Stomach (tissue), 9 donors: ENCODE data around the gene FAM20B. TPM values are rescaled to one million over a fixed set of nuclear protein-coding genes. Genes with fewer than 3 reads are reported as not detected.

Experiments
- DNase-seq, 2 donors: peaks; one replicate each; pipeline versions ENCODE4 v3.0.0 to v3.0.0-alpha.2; 2013 to 2019
- H3K27ac ChIP-seq, 5 donors: fragments of 200-600 bp in 4 of 5; sonication (generic) in 4 of 5; one replicate each; pipeline ENCODE4 v1.5.1; 2013 to 2019; ENCODE audit warnings: mild to moderate bottlenecking in 1 of 5, moderate library complexity in 1 of 5
- H3K27me3 ChIP-seq, 3 donors: fragments of 200-600 bp; sonication (generic); one replicate each; pipeline ENCODE4 v1.5.1; 2017 to 2019; ENCODE audit warnings: mixed run types in 1 of 3
- H3K36me3 ChIP-seq, 4 donors: fragments of 200-600 bp; sonication (generic); 1 replicate in 3 of 4; 2 replicates in 1 of 4; pipeline ENCODE4 v1.5.1; 2016 to 2019
- H3K4me1 ChIP-seq, 4 donors: fragments of 200-600 bp; sonication (generic); one replicate each; pipeline ENCODE4 v1.5.1; 2016 to 2019
- H3K4me3 ChIP-seq, 4 donors: fragments of 200-600 bp; sonication (generic) in 3 of 4; one replicate each; pipeline ENCODE4 v1.5.1; 2016 to 2019; ENCODE audit warnings: mild to moderate bottlenecking in 1 of 4
- H3K9me3 ChIP-seq, 4 donors: fragments of 200-600 bp; sonication (generic); one replicate each; pipeline ENCODE4 v1.5.1; 2016 to 2019
- EP300 ChIP-seq: sonication (generic); formaldehyde crosslinking; IDR thresholded peaks from one replicate; pipeline ENCODE4 v1.6.1; 2017; ENCODE audit warnings: antibody characterized with exemption
- POLR2A ChIP-seq, 4 donors: fragments of 450-650 bp; IDR thresholded peaks; one replicate each; pipeline ENCODE4 v1.6.1; 2016; ENCODE audit warnings: antibody characterized with exemption in 4 of 4, control low read depth in 2 of 4, mild to moderate bottlenecking in 1 of 4, moderate library complexity in 1 of 4
- POLR2AphosphoS5 ChIP-seq, 3 donors: sonication (generic); formaldehyde crosslinking; IDR thresholded peaks; one replicate each; pipeline ENCODE4 v1.6.1; 2016; ENCODE audit warnings: antibody characterized with exemption in 3 of 3
- WGBS, 5 donors: extraction: QIAGEN DNeasy Blood & Tissue Kit in 3 of 5; methylation state at CpG; one replicate each; pipeline versions ENCODE4 v1.1.5 to v1.1.7; 2013 to 2018; 5-methylcytosine and 5-hydroxymethylcytosine counted together
- intact Hi-C: fragments of 100-400 bp; cut with DNase I; formaldehyde crosslinking; loops from one replicate; pipeline ENCODE4 v1.15.1; 2023; ENCODE audit warnings: low total_unique reads
- polyA plus RNA-seq, 3 donors: library from polyadenylated mRNA; stranded (reverse); fragments of 200-250 nt; gene quantifications; one replicate each; pipeline ENCODE4 v1.2.3, GENCODE V29; 2013
- total RNA-seq, 5 donors: library from RNA; depleted of rRNA; stranded (reverse); fragments of >200 nt; gene quantifications; one replicate each; pipeline versions ENCODE4 v1.1.0 to v1.2.3, GENCODE V29; 2014 to 2016
- TF ChIP-seq, protein P1 (sequence below), 7 experiments: fragments of 450-650 bp in 4 of 7; fragments of 200-600 bp in 3 of 7; sonication (generic) in 3 of 7; IDR thresholded peaks; one replicate each; pipeline ENCODE4 v1.5.1; 2016 to 2019; ENCODE audit warnings: antibody characterized with exemption in 7 of 7, control low read depth in 2 of 7, mild to moderate bottlenecking in 1 of 7
- donor health status: healthy with polysubstance abuse.
- donor health status: Bipolar disorder and iron deficiency.
- donor health status: healthy.

The FAM20B gene
- total and polyA plus RNA-seq, 8 donors: 8.1 to 43.3 (median 18.5) TPM

DNA sequence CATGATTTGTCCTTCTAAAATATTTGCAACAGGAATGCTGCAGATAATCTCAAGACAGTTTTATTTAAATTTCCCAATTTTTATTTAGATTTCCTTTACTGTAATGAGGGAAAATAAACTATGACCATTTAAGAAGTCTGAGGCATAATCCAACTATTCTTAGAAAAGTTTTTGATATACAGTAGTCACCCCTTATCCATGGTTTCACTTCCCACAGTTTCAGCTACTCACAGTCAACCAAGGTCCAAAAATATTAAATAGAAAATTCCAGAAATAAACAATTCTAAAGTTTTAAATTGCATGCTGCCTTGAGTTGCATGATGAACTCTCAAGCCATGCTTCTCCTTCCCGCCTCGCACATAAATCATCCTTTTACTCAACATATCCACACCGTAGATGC, 89.5 kb downstream of the FAM20B start:
- no peak overlapping the region for H3K27ac ChIP-seq
- DNase-seq: no peak
- H3K27me3 ChIP-seq: no peaks in the 10 kb centered on the region
- H3K4me1 ChIP-seq: peaks cover 0 to 4% (median 0%) of the 10 kb centered on the region in 4 donors
- no peak overlapping the region for H3K4me3 ChIP-seq
- TF ChIP-seq POLR2AphosphoS5 (IDR thresholded peaks at IDR 0.05): no peak
- TF ChIP-seq, protein P1, sequence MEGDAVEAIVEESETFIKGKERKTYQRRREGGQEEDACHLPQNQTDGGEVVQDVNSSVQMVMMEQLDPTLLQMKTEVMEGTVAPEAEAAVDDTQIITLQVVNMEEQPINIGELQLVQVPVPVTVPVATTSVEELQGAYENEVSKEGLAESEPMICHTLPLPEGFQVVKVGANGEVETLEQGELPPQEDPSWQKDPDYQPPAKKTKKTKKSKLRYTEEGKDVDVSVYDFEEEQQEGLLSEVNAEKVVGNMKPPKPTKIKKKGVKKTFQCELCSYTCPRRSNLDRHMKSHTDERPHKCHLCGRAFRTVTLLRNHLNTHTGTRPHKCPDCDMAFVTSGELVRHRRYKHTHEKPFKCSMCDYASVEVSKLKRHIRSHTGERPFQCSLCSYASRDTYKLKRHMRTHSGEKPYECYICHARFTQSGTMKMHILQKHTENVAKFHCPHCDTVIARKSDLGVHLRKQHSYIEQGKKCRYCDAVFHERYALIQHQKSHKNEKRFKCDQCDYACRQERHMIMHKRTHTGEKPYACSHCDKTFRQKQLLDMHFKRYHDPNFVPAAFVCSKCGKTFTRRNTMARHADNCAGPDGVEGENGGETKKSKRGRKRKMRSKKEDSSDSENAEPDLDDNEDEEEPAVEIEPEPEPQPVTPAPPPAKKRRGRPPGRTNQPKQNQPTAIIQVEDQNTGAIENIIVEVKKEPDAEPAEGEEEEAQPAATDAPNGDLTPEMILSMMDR (IDR thresholded peaks at IDR 0.05): no peak
- no peak for TF ChIP-seq POLR2A (IDR thresholded peaks at IDR 0.05)
- TF ChIP-seq EP300: no peak
- no peaks in the 10 kb centered on the region for H3K9me3 ChIP-seq
- WGBS, 5 donors: 84 to 96% (median 94%) methylated on average over 3 of the region's 3 CpGs
- peaks cover 20 to 98% (median 93%) of the 10 kb centered on the region in 4 donors for H3K36me3 ChIP-seq
- intact Hi-C loops: no loop called here

DNA sequence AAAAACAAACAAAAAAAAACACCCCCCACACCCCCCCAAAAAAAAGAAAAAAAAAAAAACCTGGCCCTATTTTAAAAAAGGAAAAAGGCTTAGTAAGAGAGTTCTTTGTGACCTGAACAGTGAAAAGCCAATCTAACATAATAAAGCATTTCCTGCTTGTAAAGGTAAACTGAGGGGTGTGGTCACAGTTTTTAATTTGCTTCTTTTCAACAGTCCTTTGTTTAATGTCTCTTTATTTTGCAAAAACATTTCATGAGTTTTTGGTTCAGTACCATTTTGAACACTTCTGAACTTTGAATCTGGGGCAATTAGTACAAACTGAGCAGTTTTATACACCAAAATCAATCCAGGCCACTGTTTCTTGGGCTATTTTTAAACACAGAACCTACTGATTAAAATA, 93.8 kb downstream of the FAM20B start:
- Histone ChIP-seq H3K36me3 (peaks cover 5 to 82% (median 73%) of the 10 kb centered on the region in 4 donors), H3K4me1 (peaks cover 0 to 4% (median 0%) of the 10 kb centered on the region in 4 donors), H3K4me3 (no peak overlapping the region), H3K27me3 (no peaks in the 10 kb centered on the region), H3K9me3 (no peaks in the 10 kb centered on the region), H3K27ac (no peak overlapping the region)
- intact Hi-C loops: no loop called here
- TF ChIP-seq EP300: no peak
- TF ChIP-seq, protein P1 (IDR thresholded peaks at IDR 0.05): no peak
- TF ChIP-seq POLR2A (IDR thresholded peaks at IDR 0.05): no peak
- TF ChIP-seq POLR2AphosphoS5 (IDR thresholded peaks at IDR 0.05): no peak
- no peak for DNase-seq

DNA sequence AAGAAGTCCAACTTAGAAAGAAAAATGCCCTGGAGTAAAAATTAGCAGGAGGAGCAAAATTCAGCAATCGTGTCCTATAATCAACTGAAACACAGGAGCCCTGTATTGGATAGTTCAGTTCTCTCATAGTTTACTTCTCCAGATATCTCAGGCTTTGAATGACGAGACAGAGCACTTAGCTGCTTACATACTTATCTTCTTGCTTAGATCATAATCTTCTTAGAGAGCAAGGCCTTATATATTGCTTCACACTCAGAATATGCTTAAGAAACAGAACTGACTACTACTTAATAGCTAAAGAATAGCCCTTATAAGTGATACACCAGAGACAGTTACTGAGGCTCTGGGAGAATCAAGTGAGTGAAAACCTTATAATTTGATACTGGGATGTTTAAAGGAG, 95.0 kb downstream of the FAM20B start:
- H3K4me3 ChIP-seq: no peak overlapping the region
- H3K9me3 ChIP-seq: no peaks in the 10 kb centered on the region
- no peaks in the 10 kb centered on the region for H3K27me3 ChIP-seq
- DNase-seq: no peak
- intact Hi-C loops: no loop called here
- no peak for TF ChIP-seq POLR2A (IDR thresholded peaks at IDR 0.05)
- TF ChIP-seq POLR2AphosphoS5 (IDR thresholded peaks at IDR 0.05): no peak
- TF ChIP-seq, protein P1 (IDR thresholded peaks at IDR 0.05): no peak
- TF ChIP-seq EP300: no peak
- peaks cover 0 to 4% (median 2%) of the 10 kb centered on the region in 4 donors for H3K4me1 ChIP-seq
- H3K27ac ChIP-seq: no peak overlapping the region
- 75 to 85% (median 78%) methylated on average over 2 of the region's 2 CpGs for WGBS, 5 donors
- peaks cover 5 to 78% (median 65%) of the 10 kb centered on the region in 4 donors for H3K36me3 ChIP-seq

DNA sequence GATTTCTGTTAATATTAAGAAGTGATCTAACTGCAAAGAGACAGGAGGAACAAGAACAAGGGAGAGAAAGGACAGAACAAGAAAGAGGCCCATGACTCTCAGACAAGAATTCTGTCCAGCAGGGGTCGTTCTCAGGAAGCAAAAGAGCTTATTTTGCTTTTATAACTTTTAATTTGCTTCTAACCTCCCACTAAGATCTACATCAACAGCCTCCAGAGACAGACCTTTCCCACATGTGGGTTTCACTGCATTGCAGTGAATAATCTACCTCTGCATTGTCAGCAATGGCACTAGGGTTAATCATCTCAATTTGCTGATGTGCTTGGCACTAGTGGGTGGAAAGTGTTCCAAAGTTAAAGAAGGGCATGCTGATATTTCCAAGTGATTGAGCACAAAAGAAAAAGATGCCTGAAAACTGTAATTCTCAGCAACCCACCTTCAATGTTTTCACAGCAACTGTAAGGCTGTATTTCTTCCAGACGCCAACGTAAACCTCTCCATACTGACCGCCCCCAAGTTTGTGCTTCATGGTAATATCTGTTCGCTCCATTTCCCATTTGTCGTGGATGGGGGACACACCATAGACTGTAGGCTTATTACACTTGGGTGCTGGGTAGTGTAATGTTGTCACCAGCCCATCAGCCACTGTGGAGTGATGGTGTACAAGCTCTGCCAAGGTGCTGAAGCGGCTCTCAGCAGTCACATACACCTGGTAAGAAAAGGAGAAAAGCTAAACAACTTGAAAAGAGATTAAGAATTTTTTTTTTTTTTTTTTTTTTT, 95.7 kb downstream of the FAM20B start:
- intact Hi-C loops: no loop called here
- Histone ChIP-seq H3K4me1 (peaks cover 0 to 7% (median 2%) of the 10 kb centered on the region in 4 donors), H3K36me3 (peaks cover 5 to 71% (median 60%) of the 10 kb centered on the region in 4 donors), H3K27ac (no peak overlapping the region), H3K27me3 (no peaks in the 10 kb centered on the region), H3K9me3 (no peaks in the 10 kb centered on the region), H3K4me3 (no peak overlapping the region)
- DNase-seq: peak in 1 of 2 donors; percentile 70
- 81 to 86% (median 86%) methylated on average over 7 of the region's 7 CpGs for WGBS, 5 donors
- TF ChIP-seq, protein P1 (IDR thresholded peaks at IDR 0.05): peak in 4 of 7 experiments; percentile 40 to 62 (median 54)
- no peak for TF ChIP-seq POLR2AphosphoS5 (IDR thresholded peaks at IDR 0.05)
